Body of pancreas (tissue), 4 donors: Measurements from ENCODE around the gene NEU3. TPM values are rescaled to one million over a fixed set of nuclear protein-coding genes. Genes with fewer than 3 reads are reported as not detected.

Experiments
- ATAC-seq: fragments of 150-250 bp; one replicate; pipeline ENCODE4 v1.9.1; 2016
- DNase-seq, 4 donors: peaks; one replicate each; pipeline ENCODE4 v3.0.0-alpha.2; 2019
- H3K27ac ChIP-seq, 4 donors: fragments of 200-600 bp; sonication (generic); 1 replicate in 3 of 4; 2 replicates in 1 of 4; pipeline versions ENCODE4 v1.5.1 to v1.6.1; 2016 to 2019; ENCODE audit warnings: mild to moderate bottlenecking in 1 of 4, mixed read lengths in 1 of 4, moderate library complexity in 1 of 4
- H3K27me3 ChIP-seq, 2 donors: fragments of 200-600 bp; sonication (generic); one replicate each; pipeline ENCODE4 v1.6.0; 2016; ENCODE audit warnings: mild to moderate bottlenecking in 1 of 2
- H3K36me3 ChIP-seq, 2 donors: fragments of 200-600 bp; sonication (generic); replicated peaks in 1 of 2; 2 replicates each; pipeline ENCODE4 v1.5.1; 2016; ENCODE audit warnings: low read depth in 2 of 2; ENCODE audit not compliant: insufficient read depth in 1 of 2
- H3K4me1 ChIP-seq: fragments of 200-600 bp; sonication (generic); one replicate; pipeline ENCODE4 v1.6.0; 2016
- H3K4me3 ChIP-seq, 2 donors: fragments of 200-600 bp; sonication (generic); 1 replicate in 1 of 2; 2 replicates in 1 of 2; pipeline ENCODE4 v1.5.1; 2016 to 2019
- H3K9me3 ChIP-seq, 3 donors: fragments of 200-600 bp; sonication (generic); 1 replicate in 2 of 3; 2 replicates in 1 of 3; pipeline ENCODE4 v1.5.1; 2016
- POLR2A ChIP-seq, 3 donors: fragments of 450-650 bp; IDR thresholded peaks; one replicate each; pipeline ENCODE4 v1.6.1; 2016; ENCODE audit warnings: antibody characterized with exemption in 3 of 3, mild to moderate bottlenecking in 2 of 3
- WGBS, 2 donors: methylation state at CpG; one replicate each; pipeline ENCODE4 v1.1.5; 2017; 5-methylcytosine and 5-hydroxymethylcytosine counted together
- intact Hi-C: fragments of 100-400 bp; cut with DNase I; formaldehyde crosslinking; loops from one replicate; pipeline ENCODE4 v1.15.1; 2023
- total RNA-seq, 2 donors: library from RNA; depleted of rRNA; stranded (reverse); fragments of >200 nt; gene quantifications; one replicate each; pipeline ENCODE4 v1.1.0, GENCODE V29; 2016
- TF ChIP-seq, protein P1 (sequence below), 7 experiments: fragments of 450-650 bp in 4 of 7; fragments of 200-600 bp in 3 of 7; sonication (generic) in 3 of 7; IDR thresholded peaks; one replicate each; pipeline ENCODE4 v1.5.1; 2016 to 2019; ENCODE audit warnings: antibody characterized with exemption in 7 of 7

The NEU3 gene
- total RNA-seq, 2 donors from 2014 or later, result 1.6 to 8.6 TPM

DNA sequence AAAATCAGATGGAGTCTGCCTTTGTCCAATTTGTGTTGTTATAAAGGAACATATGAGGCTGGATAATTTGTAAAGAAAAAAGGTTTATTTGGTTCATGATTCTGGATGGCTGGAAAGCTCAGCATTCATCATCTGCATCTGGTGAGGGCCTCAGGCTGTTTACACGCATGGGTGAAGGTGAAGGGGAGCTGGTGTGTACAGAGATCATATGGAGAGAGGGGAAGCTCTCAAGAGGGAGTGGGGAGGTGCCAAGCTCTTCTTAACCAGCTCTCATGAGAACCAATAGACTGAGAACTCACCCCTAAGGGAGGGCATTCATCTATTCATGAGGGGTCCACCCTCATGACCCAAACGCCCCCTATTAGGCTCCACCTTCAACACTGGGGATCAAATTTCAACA, 40.0 kb downstream of the NEU3 start:
- H3K4me3 ChIP-seq, result no peak overlapping the region
- H3K9me3 ChIP-seq, result no peaks in the 10 kb centered on the region
- TF ChIP-seq POLR2A (IDR thresholded peaks at IDR 0.05), result no peak
- no peak for DNase-seq
- no peak for ATAC-seq
- intact Hi-C loops, result loop anchor here (10.0 kb wide), 1 partner anchor 216 kb away; the partner anchor contains the start of gene TPBGL
- WGBS, 2 donors, result 34 to 62% methylated on average over 2 of the region's 2 CpGs
- no peaks in the 10 kb centered on the region for H3K27me3 ChIP-seq
- H3K36me3 ChIP-seq, result no peaks in the 10 kb centered on the region
- H3K27ac ChIP-seq, result no peak overlapping the region
- H3K4me1 ChIP-seq, result no peaks in the 10 kb centered on the region

DNA sequence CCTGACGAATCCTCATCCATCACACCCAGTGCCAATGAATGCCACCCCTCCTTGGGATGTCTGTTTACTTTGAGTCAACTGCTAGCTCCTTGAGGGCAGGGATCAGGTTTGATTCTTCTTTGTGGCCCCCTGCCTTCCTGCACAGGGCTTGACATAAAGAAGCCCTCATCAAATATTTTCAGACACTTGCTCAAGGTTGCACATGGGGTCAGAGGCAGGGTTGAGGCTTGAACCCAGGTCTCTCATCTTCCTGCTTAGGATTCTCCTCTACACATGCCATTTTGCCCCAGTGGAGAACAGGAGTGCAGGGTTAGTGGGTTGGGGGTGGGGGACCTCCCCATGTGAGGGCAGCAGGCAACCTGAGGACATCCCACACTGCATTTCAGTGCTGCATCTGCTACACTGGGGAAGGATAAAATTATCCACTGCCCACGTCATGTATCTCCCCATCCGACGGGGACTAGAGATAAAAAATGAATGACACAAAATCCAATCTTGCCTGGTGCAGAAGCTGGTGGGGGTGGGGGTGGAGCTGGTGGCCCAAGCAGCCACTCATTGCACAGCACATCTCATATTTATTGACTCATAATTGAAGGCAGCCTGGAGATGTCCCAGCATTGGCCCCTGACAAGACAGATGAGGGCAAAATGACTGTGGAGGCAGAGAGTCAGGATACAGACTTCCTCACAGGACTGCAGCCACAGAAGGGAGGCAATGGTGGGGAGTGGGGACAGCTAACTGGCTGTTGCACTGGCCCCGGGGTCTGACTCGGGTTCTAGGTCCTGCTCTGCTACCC, 41.3 kb downstream of the NEU3 start:
- intact Hi-C loops, result loop anchor here (10.0 kb wide), 2 partner anchors 105 to 215 kb away; partner anchors contain the start of gene TPBGL
- DNase-seq (no peak), ATAC-seq (no peak)
- WGBS, 2 donors, result 39 to 54% methylated on average over 4 to 6 of the region's 6 CpGs
- Histone ChIP-seq H3K36me3 (no peaks in the 10 kb centered on the region), H3K9me3 (no peaks in the 10 kb centered on the region), H3K4me3 (no peak overlapping the region), H3K27me3 (no peaks in the 10 kb centered on the region), H3K27ac (no peak overlapping the region), H3K4me1 (no peaks in the 10 kb centered on the region)
- TF ChIP-seq, protein P1, sequence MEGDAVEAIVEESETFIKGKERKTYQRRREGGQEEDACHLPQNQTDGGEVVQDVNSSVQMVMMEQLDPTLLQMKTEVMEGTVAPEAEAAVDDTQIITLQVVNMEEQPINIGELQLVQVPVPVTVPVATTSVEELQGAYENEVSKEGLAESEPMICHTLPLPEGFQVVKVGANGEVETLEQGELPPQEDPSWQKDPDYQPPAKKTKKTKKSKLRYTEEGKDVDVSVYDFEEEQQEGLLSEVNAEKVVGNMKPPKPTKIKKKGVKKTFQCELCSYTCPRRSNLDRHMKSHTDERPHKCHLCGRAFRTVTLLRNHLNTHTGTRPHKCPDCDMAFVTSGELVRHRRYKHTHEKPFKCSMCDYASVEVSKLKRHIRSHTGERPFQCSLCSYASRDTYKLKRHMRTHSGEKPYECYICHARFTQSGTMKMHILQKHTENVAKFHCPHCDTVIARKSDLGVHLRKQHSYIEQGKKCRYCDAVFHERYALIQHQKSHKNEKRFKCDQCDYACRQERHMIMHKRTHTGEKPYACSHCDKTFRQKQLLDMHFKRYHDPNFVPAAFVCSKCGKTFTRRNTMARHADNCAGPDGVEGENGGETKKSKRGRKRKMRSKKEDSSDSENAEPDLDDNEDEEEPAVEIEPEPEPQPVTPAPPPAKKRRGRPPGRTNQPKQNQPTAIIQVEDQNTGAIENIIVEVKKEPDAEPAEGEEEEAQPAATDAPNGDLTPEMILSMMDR (IDR thresholded peaks at IDR 0.05), result no peak
- TF ChIP-seq POLR2A (IDR thresholded peaks at IDR 0.05), result no peak

DNA sequence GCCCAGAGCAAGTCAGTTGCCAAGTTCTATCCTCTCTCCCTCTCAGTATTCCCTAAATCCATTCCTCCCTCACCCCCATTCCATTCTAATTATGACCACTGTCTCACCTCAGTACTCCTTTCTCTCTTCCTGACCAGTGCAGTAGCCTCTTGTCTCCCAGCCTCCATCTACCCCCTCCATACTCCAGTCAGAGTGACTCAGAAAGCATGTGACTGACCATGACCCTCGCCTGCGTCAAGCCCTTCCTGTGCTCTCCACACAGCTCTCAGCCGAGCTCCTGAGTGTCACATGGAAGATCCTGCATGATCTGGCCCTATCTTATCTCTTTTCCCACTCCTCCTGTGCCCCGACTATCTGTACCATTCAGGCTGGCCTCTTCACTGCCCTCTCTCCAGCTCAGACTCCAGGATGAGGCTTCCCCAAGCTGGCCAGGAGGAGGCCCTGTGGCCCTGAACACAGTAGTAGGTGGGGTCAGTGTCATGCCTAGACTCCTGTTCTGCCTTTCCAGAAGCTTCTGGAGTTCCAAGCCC, 42.6 kb downstream of the NEU3 start:
- H3K4me1 ChIP-seq, result no peaks in the 10 kb centered on the region
- H3K27me3 ChIP-seq, result no peaks in the 10 kb centered on the region
- no peak overlapping the region for H3K4me3 ChIP-seq
- H3K36me3 ChIP-seq, result no peaks in the 10 kb centered on the region
- no peak overlapping the region for H3K27ac ChIP-seq
- DNase-seq (peak in 1 of 4 donors; percentile 26), ATAC-seq (no peak)
- 68% methylated on average over 4 of the region's 4 CpGs for WGBS, 2 donors
- no peaks in the 10 kb centered on the region for H3K9me3 ChIP-seq
- intact Hi-C loops, result loop anchor here (10.0 kb wide), 1 partner anchor 106 kb away; no protein-coding TSS in a partner anchor
- TF ChIP-seq, protein P1 (IDR thresholded peaks at IDR 0.05), result no peak
- TF ChIP-seq POLR2A (IDR thresholded peaks at IDR 0.05), result no peak

DNA sequence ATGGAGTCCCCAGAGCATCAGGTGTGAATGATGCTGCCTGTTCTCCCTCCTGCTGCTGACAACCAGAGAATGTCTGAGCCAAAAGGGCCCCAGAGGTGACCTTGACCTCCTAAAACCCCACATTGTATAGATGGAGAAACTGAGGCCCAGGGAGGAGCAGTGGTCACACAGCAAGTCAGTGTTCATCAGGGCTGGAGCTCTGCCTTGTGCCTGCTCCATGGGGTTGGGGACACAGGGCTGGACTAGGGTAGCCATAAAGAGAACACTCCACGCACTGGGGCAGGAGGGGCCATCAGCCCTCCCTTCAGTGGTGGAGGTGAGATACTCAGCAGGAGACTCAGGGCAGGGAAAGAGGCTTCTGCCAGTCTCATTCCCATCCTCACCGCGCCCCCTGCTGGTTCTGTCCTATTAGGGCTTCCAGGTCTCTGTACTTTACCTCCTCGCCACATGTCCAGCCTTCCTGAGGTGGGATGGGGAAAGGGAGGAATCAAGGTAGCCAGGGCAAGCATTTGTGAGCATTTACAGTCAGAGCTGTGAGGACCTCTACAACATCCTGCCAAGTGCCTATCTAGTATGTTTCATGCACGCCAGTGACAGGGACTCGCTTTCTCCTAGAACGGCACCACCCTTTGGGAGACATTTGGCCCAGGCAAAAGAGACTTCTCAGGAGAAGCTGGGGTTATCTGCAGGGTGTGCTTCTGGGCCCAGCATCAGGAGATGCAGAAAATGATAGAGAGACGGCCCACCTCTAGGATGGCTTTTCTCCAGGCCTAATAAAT, 43.2 kb downstream of the NEU3 start:
- Histone ChIP-seq H3K4me3 (no peak overlapping the region), H3K27me3 (no peaks in the 10 kb centered on the region), H3K36me3 (no peaks in the 10 kb centered on the region), H3K4me1 (no peaks in the 10 kb centered on the region), H3K27ac (no peak overlapping the region), H3K9me3 (no peaks in the 10 kb centered on the region)
- WGBS, 2 donors, result 48 to 51% methylated on average over 7 to 8 of the region's 8 CpGs
- peak; percentile 74 to 84 (median 81) for DNase-seq
- TF ChIP-seq, protein P1 (IDR thresholded peaks at IDR 0.05), result peak; percentile 60 to 78 (median 67)
- TF ChIP-seq POLR2A (IDR thresholded peaks at IDR 0.05), result no peak
- peak; percentile 71 for ATAC-seq
- intact Hi-C loops, result loop anchor here (10.0 kb wide), 1 partner anchor 107 kb away; no protein-coding TSS in a partner anchor

DNA sequence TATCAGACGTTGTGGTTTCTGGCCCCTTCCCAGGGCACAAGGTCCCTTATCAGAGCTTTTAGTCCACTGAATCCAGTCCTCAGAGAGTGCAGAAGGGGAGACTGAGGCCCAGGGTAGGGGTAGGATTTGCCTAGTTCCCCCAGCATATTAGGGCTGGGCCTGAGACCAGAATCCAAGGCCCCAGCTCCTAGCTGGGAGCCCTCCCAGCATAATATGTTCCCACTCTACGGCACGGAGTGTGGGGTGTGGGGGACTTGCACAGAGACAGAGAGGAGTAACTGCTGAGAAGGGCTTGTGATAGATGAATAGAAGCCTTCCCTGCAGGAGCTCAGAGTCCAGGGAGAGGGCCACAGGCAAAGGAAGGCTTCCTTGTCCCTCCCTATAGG, 43.8 kb downstream of the NEU3 start:
- 59 to 68% methylated on average over 3 of the region's 3 CpGs for WGBS, 2 donors
- intact Hi-C loops, result loop anchor here (10.0 kb wide), 1 partner anchor 108 kb away; no protein-coding TSS in a partner anchor
- H3K27ac ChIP-seq, result no peak overlapping the region
- H3K36me3 ChIP-seq, result no peaks in the 10 kb centered on the region
- no peak for ATAC-seq
- H3K4me1 ChIP-seq, result no peaks in the 10 kb centered on the region
- H3K9me3 ChIP-seq, result no peaks in the 10 kb centered on the region
- no peaks in the 10 kb centered on the region for H3K27me3 ChIP-seq
- DNase-seq, result no peak
- no peak overlapping the region for H3K4me3 ChIP-seq
- TF ChIP-seq, protein P1 (IDR thresholded peaks at IDR 0.05), result no peak
- no peak for TF ChIP-seq POLR2A (IDR thresholded peaks at IDR 0.05)
